ENCODE results near the gene DDX31. TPM values are rescaled to one million over a fixed set of nuclear protein-coding genes. Genes with fewer than 3 reads are reported as not detected.
A peak's percentile ranks its signal among the peaks of the same experiment; 100 is the strongest.

DDX31 gene
- total and polyA plus RNA-seq, 7 donors = 5.5 to 12.4 (median 8.6) TPM

DNA sequence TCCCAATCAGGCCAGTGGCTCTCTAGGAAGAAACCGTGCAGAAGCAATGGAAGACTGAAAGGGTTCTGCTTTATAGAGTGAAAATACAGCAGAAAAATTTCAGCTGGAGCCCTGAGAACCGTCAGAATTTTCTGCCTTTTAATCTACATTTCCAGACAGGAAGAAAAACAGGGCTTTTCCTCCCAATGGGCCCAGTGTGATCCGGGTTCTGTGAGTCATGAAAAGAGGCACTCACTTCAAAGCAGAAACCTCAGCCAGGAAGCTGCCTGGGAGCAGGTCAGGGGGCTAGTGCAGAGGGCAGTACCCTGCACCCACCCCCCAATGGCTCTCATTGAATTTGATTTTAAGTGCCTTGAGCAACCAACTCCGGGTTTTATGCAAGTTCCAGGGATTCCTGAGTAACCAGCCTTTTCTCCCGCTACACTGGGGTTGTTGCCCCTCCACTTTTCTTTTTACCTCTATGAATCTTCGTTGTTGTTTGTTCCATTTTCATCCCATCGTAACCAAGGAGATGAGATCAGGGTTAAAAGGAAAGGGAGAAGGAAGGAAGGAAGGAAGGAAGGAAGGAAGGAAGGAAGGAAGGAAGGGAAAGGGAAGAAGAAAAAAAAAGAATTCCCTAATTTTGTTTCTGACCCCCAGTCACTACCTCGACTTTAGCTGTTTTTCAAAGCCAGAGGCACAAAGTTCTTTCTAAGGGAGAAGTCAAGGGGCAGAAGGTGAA is 86.0 kb downstream of the DDX31 start:
- no peak overlapping the region for H3K27ac ChIP-seq
- no peaks in the 10 kb centered on the region for H3K9me3 ChIP-seq
- 3 to 8% (median 4%) methylated on average over 8 of the region's 8 CpGs for WGBS, 3 donors
- ATAC-seq (no peak), DNase-seq (no peak)
- no peak for TF ChIP-seq CTCF (IDR thresholded peaks at IDR 0.05)
- intact Hi-C loops (cut with DNase I) = no loop called here
- peaks cover 3% of the 10 kb centered on the region for H3K4me1 ChIP-seq
- no peaks in the 10 kb centered on the region for H3K36me3 ChIP-seq (ENCODE audit: insufficient read depth in 1 of 2, low read depth in 1 of 2)
- H3K4me3 ChIP-seq = no peak overlapping the region
- H3K27me3 ChIP-seq (ENCODE audit: insufficient read depth in 3 of 3, low read length in 2 of 3) = peaks cover 0 to 98% (median 55%) of the 10 kb centered on the region in 3 donors

GRCh38 chr9:132582786-132583583 is 86.8 kb downstream of the DDX31 start:
- Histone ChIP-seq H3K27me3 (ENCODE audit: insufficient read depth in 3 of 3, low read length in 2 of 3) (peaks cover 0 to 98% (median 55%) of the 10 kb centered on the region in 3 donors), H3K4me3 (no peak overlapping the region), H3K4me1 (peaks cover 3% of the 10 kb centered on the region), H3K27ac (no peak overlapping the region), H3K36me3 (ENCODE audit: insufficient read depth in 1 of 2, low read depth in 1 of 2) (no peaks in the 10 kb centered on the region), H3K9me3 (no peaks in the 10 kb centered on the region)
- DNase-seq = peak in 1 of 2 donors; percentile 30
- TF ChIP-seq CTCF (IDR thresholded peaks at IDR 0.05) = no peak
- no peak for ATAC-seq
- WGBS, 3 donors = 4 to 8% (median 4%) methylated on average over 34 to 37 of the region's 37 CpGs
- intact Hi-C loops (cut with DNase I) = no loop called here

GRCh38 chr9:132582276-132582785 is 87.5 kb downstream of the DDX31 start, which contains the start of gene BARHL1:
Gene BARHL1 (plus strand): TSS chr9:132582606. CDS start chr9:132582798, 192 bp downstream.
- peaks cover 5% of the 10 kb centered on the region for H3K4me1 ChIP-seq
- intact Hi-C loops (cut with DNase I) = no loop called here
- peaks cover 0 to 98% (median 49%) of the 10 kb centered on the region in 3 donors for H3K27me3 ChIP-seq (ENCODE audit: insufficient read depth in 3 of 3, low read length in 2 of 3)
- H3K9me3 ChIP-seq = no peaks in the 10 kb centered on the region
- no peak for TF ChIP-seq CTCF (IDR thresholded peaks at IDR 0.05)
- H3K4me3 ChIP-seq = peak within 1 kb of the TSS; percentile 42
- DNase-seq (peak in 1 of 2 donors; percentile 48), ATAC-seq (no peak)
- no peak within 1 kb of the TSS for H3K27ac ChIP-seq
- WGBS, 3 donors = 3 to 4% (median 4%) methylated on average over 31 to 36 of the region's 36 CpGs
- H3K36me3 ChIP-seq (ENCODE audit: insufficient read depth in 1 of 2, low read depth in 1 of 2) = no peaks in the 10 kb centered on the region

DNA sequence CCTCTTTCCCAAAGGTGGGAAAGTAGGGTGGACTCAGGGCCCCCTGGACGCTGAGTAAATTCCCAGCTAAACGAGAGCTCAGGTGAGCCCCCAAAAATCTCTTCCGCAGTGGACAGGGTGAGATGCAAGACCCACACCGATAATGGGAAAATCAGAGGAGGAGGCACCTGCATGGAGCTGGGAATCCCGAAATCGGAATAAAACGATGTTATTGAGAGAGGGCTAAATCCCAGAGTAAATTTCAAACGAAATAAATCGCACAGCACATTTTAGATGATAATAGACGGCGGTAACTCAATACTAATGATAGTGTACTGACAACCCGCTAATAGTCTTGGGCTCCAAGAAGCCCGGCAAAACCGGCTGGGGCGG is 90.4 kb downstream of the DDX31 start:
- DNase-seq (no peak), ATAC-seq (no peak)
- Histone ChIP-seq H3K27me3 (ENCODE audit: insufficient read depth in 3 of 3, low read length in 2 of 3) (peaks cover 0 to 91% (median 31%) of the 10 kb centered on the region in 3 donors), H3K27ac (no peak overlapping the region), H3K4me3 (no peak overlapping the region), H3K36me3 (ENCODE audit: insufficient read depth in 1 of 2, low read depth in 1 of 2) (no peaks in the 10 kb centered on the region), H3K4me1 (peaks cover 7% of the 10 kb centered on the region), H3K9me3 (no peaks in the 10 kb centered on the region)
- no peak for TF ChIP-seq CTCF (IDR thresholded peaks at IDR 0.05)
- WGBS, 3 donors = 5 to 10% (median 6%) methylated on average over 15 of the region's 15 CpGs
- intact Hi-C loops (cut with DNase I) = loop anchor here in 1 of 2 donors (5.0 to 10.0 kb wide), 2 partner anchors 72 to 165 kb away; partner anchors contain the start of gene CFAP77
